ENCODE measurements around the gene LCTL.

- TF ChIP-seq EZH2 (IDR thresholded peaks at IDR 0.05; ENCODE audit: borderline replicate concordance, insufficient read depth, low read depth, low read length, poor library complexity, severe bottlenecking) (no peak), CTCF (IDR thresholded peaks at IDR 0.05) (no peak)
These were observed 22.7 kb upstream of the LCTL start for GRCh38 chr15:66588537-66588936.

All from B cell (primary cell).